GM12878 (cell line): ENCODE measurements around the gene PTPRM. TPM values are rescaled to one million over a fixed set of nuclear protein-coding genes. Genes with fewer than 3 reads are reported as not detected.

Source experiments
- ATAC-seq: fragments of 200-7000 bp; cut with Tn5 transposase; 3 replicates; pipeline ENCODE4 v1.9.1; 2020; ENCODE audit warnings: mild to moderate bottlenecking, moderate library complexity
- BruUV-seq: library from RNA; stranded (reverse); fragments of 400-500 nt; replicated peaks from 2 replicates; lab custom pipeline; 2021; lab: Mats Ljungman, UMichigan
- CTCF ChIA-PET: fragments of 300-600 bp; sonication (Branson Sonifier 250); formaldehyde crosslinking; extraction: SDS; loops from one replicate; lab custom pipeline; 2021; ENCODE audit warnings: inconsistent platforms; lab: Yijun Ruan, JAX
- POLR2A ChIA-PET: fragments of 350-600 bp; formaldehyde crosslinking; extraction: SDS; loops from one replicate; lab custom pipeline; 2021; ENCODE audit warnings: inconsistent platforms; lab: Charles Lee
- RAD21 ChIA-PET: fragments of 300-600 bp; sonication (Branson Sonifier 250); formaldehyde crosslinking; loops from one replicate; lab custom pipeline; 2023; ENCODE audit warnings: antibody characterized with exemption; ENCODE audit not compliant: unreplicated experiment; lab: Charles Lee
- SMC1A ChIA-PET: fragments of 300-600 bp; sonication (Branson Sonifier 250); formaldehyde crosslinking; loops from one replicate; lab custom pipeline; 2023; ENCODE audit not compliant: unreplicated experiment, uncharacterized antibody; lab: Charles Lee
- DNase-seq: peaks from one replicate; pipeline ENCODE4 v3.0.0-alpha.2; 2011; ENCODE audit warnings: low read depth, low spot score
- FAIRE-seq: peaks from 3 replicates; lab custom pipeline; 2011; peaks lifted over from hg19 to GRCh38; lab: Jason Lieb, UNC
- H2AFZ ChIP-seq: 2 replicates; pipeline ENCODE4 v1.6.0; 2011; ENCODE audit warnings: low read depth, low read length, control low read depth; ENCODE audit not compliant: control insufficient read depth
- H3K27ac ChIP-seq: 2 replicates; pipeline ENCODE4 v1.5.1; 2011; ENCODE audit warnings: control low read depth; ENCODE audit not compliant: control insufficient read depth, insufficient read depth
- H3K27me3 ChIP-seq, 2 experiments: replicated peaks in 1 of 2; 2 replicates each; pipeline versions ENCODE4 v1.6.0 to v1.6.1; 2011; ENCODE audit warnings: low read length in 1 of 2; ENCODE audit not compliant: control insufficient read depth in 2 of 2, insufficient read depth in 2 of 2
- H3K36me3 ChIP-seq, 2 experiments: 2 replicates each; pipeline ENCODE4 v1.5.1; 2011; ENCODE audit warnings: low read length in 1 of 2; ENCODE audit not compliant: control insufficient read depth in 2 of 2, insufficient read depth in 2 of 2
- H3K4me1 ChIP-seq: 2 replicates; pipeline ENCODE4 v1.6.1; 2011; ENCODE audit warnings: mild to moderate bottlenecking, low read length, moderate library complexity, mixed read lengths; ENCODE audit not compliant: control insufficient read depth, insufficient read depth
- H3K4me2 ChIP-seq: 2 replicates; pipeline ENCODE4 v1.6.0; 2011; ENCODE audit warnings: control low read depth; ENCODE audit not compliant: control insufficient read depth, insufficient read depth
- H3K4me3 ChIP-seq: fragments of 200-600 bp; sonication (generic); 2 replicates; pipeline ENCODE4 v1.5.1; 2016
- H3K79me2 ChIP-seq: 2 replicates; pipeline ENCODE4 v1.6.0; 2011; ENCODE audit warnings: low read length; ENCODE audit not compliant: control insufficient read depth, insufficient read depth
- H3K9ac ChIP-seq: 2 replicates; pipeline ENCODE4 v1.8.0; 2011; ENCODE audit warnings: low read length, control low read depth, mixed read lengths; ENCODE audit not compliant: control insufficient read depth, insufficient read depth
- H3K9me3 ChIP-seq: replicated peaks from 3 replicates; pipeline ENCODE4 v1.5.1; 2011; ENCODE audit warnings: mild to moderate bottlenecking, low read length; ENCODE audit not compliant: control insufficient read depth, insufficient read depth
- H4K20me1 ChIP-seq: 2 replicates; pipeline ENCODE4 v1.6.0; 2011; ENCODE audit not compliant: control insufficient read depth, insufficient read depth
- ATF3 ChIP-seq: IDR thresholded peaks from 2 replicates; pipeline ENCODE4 v1.6.1; 2011; ENCODE audit warnings: low read depth, mild to moderate bottlenecking, low read length, moderate library complexity, borderline replicate concordance; ENCODE audit errors: extremely low read depth
- ATF7 ChIP-seq: fragments of 450-650 bp; IDR thresholded peaks from 2 replicates; pipeline ENCODE4 v1.6.1; 2016; ENCODE audit warnings: low read depth, mild to moderate bottlenecking
- EGR1 ChIP-seq, 2 experiments: IDR thresholded peaks; 1 replicate in 1 of 2; 2 replicates in 1 of 2; pipeline ENCODE4 v1.6.1; 2011 to 2012; ENCODE audit warnings: low read depth in 2 of 2, low read length in 2 of 2, borderline replicate concordance in 1 of 2, mild to moderate bottlenecking in 1 of 2, moderate library complexity in 1 of 2
- ETV6 ChIP-seq, 2 experiments: fragments of 450-650 bp in 1 of 2; IDR thresholded peaks in 1 of 2; conservative IDR thresholded peaks in 1 of 2; 2 replicates each; pipeline ENCODE4 v1.6.1; 2014; ENCODE audit warnings: antibody characterized with exemption in 1 of 2, borderline replicate concordance in 1 of 2, low read depth in 1 of 2, mild to moderate bottlenecking in 1 of 2, moderate library complexity in 1 of 2
- MTA3 ChIP-seq: IDR thresholded peaks from 2 replicates; pipeline ENCODE4 v1.6.1; 2012; ENCODE audit warnings: low read length, inconsistent platforms, borderline replicate concordance
- NRF1 ChIP-seq: conservative IDR thresholded peaks from 2 replicates; pipeline ENCODE4 v1.6.1; 2011; ENCODE audit warnings: mild to moderate bottlenecking, low read depth, low read length, improper control_type of control experiment
- SMAD1 ChIP-seq: fragments of 450-650 bp; IDR thresholded peaks from 2 replicates; pipeline ENCODE4 v1.6.1; 2018; ENCODE audit warnings: mild to moderate bottlenecking, low read depth; ENCODE audit not compliant: partially characterized antibody
- SMC3 ChIP-seq: IDR thresholded peaks from 2 replicates; pipeline ENCODE4 v1.6.1; 2011; ENCODE audit warnings: low read length, improper control_type of control experiment, borderline replicate concordance
- TCF3 ChIP-seq: IDR thresholded peaks from 2 replicates; pipeline ENCODE4 v1.6.1; 2012; ENCODE audit warnings: low read depth, mild to moderate bottlenecking, low read length, borderline replicate concordance; ENCODE audit not compliant: insufficient read depth
- WGBS: methylation state at CpG from one replicate; pipeline ENCODE4 v1.1.6; 2016; ENCODE audit warnings: low lambda C conversion rate; ENCODE audit not compliant: insufficient replicate concordance, insufficient coverage; ENCODE audit errors: missing lambda C conversion rate; 5-methylcytosine and 5-hydroxymethylcytosine counted together
- in situ Hi-C: fragments of 300-500 bp; cut with MboI; formaldehyde crosslinking; loops from 9 replicates; pipeline ENCODE4 v1.14.3; 2018; ENCODE audit warnings: mixed read lengths
- intact Hi-C: fragments of 100-400 bp; cut with micrococcal nuclease; formaldehyde crosslinking; loops from one replicate; pipeline ENCODE4 v1.14.2; 2022; ENCODE audit not compliant: unreplicated experiment
- polyA plus RNA-seq, 11 experiments: library from polyadenylated mRNA; depleted of rRNA in 4 of 11; unstranded in 6 of 11; stranded (reverse) in 5 of 11; fragments of >200 nt; fragmentation: Nextera tagmentation in 4 of 11; fragmentation: Illumina TruSeq in 1 of 11; extraction: Ambion mirVana in 4 of 11; extraction: Trizol in 1 of 11; gene quantifications; 1 replicate in 1 of 11; 2 replicates in 10 of 11; pipeline versions ENCODE4 v1.2.1 to v1.2.3, GENCODE V29; 2011 to 2016; ENCODE audit warnings: inconsistent platforms in 2 of 11, missing spikeins in 2 of 11, low read depth in 1 of 11
- total RNA-seq, 4 experiments: library from RNA; depleted of rRNA in 3 of 4; stranded (reverse); fragments of >200 nt in 3 of 4; fragmentation: Illumina TruSeq in 1 of 4; extraction: Trizol in 1 of 4; gene quantifications; 2 replicates each; pipeline versions ENCODE4 v1.2.1 to v1.2.3, GENCODE V29; 2013 to 2021

Gene PTPRM
- total and polyA plus RNA-seq, 10 of the 15 experiments (the other 5 are each of a cell fraction or from before 2014, with no cell fraction given) = 0.07 to 22.6 (median 0.60) TPM

GRCh38 chr18:8348051-8348720 is 781.1 kb downstream of the PTPRM start:
- in situ Hi-C loops = no loop called here
- Histone ChIP-seq H3K9ac (no peak overlapping the region), H3K4me2 (no peak overlapping the region)
- POLR2A ChIA-PET = no interaction called here
- CTCF ChIA-PET = interaction anchor here (0.7 kb wide), 1 partner anchor 42 kb away, joined by 3 read pairs; no protein-coding TSS in a partner anchor
- TF ChIP-seq ETV6 (conservative IDR thresholded peaks at IDR 0.05 in 1 of 2, IDR thresholded peaks at IDR 0.05 in 1 of 2; ENCODE audit: borderline replicate concordance in 1 of 2, low read depth in 1 of 2) (no peak), TCF3 (no peak), NRF1 (no peak), SMAD1 (no peak), SMC3 (no peak), ATF3 (no peak), MTA3 (no peak), ATF7 (no peak), EGR1 (IDR thresholded peaks at IDR 0.05; ENCODE audit: borderline replicate concordance in 1 of 2, low read depth in 2 of 2, low read length in 2 of 2) (no peak)
- TF ChIP-seq, all 136 proteins: peak for 0
- intact Hi-C loops = no loop called here
- Histone ChIP-seq H3K79me2 (no peaks in the 10 kb centered on the region), H3K9me3 (no peaks in the 10 kb centered on the region), H3K4me3 (no peak overlapping the region), H3K27me3 (no peaks in the 10 kb centered on the region; a peak in 1 of 4 replicates), H2AFZ (no peak overlapping the region), H3K27ac (no peak overlapping the region), H4K20me1 (no peaks in the 10 kb centered on the region), H3K4me1 (no peaks in the 10 kb centered on the region), H3K36me3 (no peaks in the 10 kb centered on the region)
- DNase-seq (no peak), FAIRE-seq (no peak), ATAC-seq (no peak)
- RAD21 ChIA-PET = no interaction called here
- whole genome bisulfite sequencing = 45% methylated on average over 17 of the region's 17 CpGs
- BruUV-seq = no TSS peak
- SMC1A ChIA-PET = no interaction called here
